ENCODE measurements around the gene CFAP410.

- TF ChIP-seq CTCF (IDR thresholded peaks at IDR 0.05): no peak
- no peak for TF ChIP-seq EP300 (IDR thresholded peaks at IDR 0.05; ENCODE audit: borderline replicate concordance in 1 of 2, low read depth in 1 of 2, low read length in 1 of 2)
- no peak for TF ChIP-seq NFIC (IDR thresholded peaks at IDR 0.05; ENCODE audit: borderline replicate concordance)
- TF ChIP-seq RAD21 (IDR thresholded peaks at IDR 0.05; ENCODE audit: low read length): no peak
- TF ChIP-seq MXI1 (IDR thresholded peaks at IDR 0.05; ENCODE audit: low read depth, low read length): no peak
- TF ChIP-seq YY1 (IDR thresholded peaks at IDR 0.05; ENCODE audit: low read depth): no peak
- TF ChIP-seq, protein P1, sequence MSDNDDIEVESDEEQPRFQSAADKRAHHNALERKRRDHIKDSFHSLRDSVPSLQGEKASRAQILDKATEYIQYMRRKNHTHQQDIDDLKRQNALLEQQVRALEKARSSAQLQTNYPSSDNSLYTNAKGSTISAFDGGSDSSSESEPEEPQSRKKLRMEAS (IDR thresholded peaks at IDR 0.05; ENCODE audit: low read depth): no peak
- TF ChIP-seq, protein P2, sequence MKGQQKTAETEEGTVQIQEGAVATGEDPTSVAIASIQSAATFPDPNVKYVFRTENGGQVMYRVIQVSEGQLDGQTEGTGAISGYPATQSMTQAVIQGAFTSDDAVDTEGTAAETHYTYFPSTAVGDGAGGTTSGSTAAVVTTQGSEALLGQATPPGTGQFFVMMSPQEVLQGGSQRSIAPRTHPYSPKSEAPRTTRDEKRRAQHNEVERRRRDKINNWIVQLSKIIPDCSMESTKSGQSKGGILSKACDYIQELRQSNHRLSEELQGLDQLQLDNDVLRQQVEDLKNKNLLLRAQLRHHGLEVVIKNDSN (IDR thresholded peaks at IDR 0.05; ENCODE audit: borderline replicate concordance, low read depth): no peak
- TF ChIP-seq RFX5 (IDR thresholded peaks at IDR 0.05; ENCODE audit: low read length): no peak
- TF ChIP-seq CHD2 (IDR thresholded peaks at IDR 0.05; ENCODE audit: low read length, partially characterized antibody): no peak
- TF ChIP-seq POLR2AphosphoS5 (IDR thresholded peaks at IDR 0.05; ENCODE audit: low read depth, low read length): no peak
- TF ChIP-seq SMC3 (IDR thresholded peaks at IDR 0.05; ENCODE audit: low read depth, low read length): no peak
- TF ChIP-seq, protein P3, sequence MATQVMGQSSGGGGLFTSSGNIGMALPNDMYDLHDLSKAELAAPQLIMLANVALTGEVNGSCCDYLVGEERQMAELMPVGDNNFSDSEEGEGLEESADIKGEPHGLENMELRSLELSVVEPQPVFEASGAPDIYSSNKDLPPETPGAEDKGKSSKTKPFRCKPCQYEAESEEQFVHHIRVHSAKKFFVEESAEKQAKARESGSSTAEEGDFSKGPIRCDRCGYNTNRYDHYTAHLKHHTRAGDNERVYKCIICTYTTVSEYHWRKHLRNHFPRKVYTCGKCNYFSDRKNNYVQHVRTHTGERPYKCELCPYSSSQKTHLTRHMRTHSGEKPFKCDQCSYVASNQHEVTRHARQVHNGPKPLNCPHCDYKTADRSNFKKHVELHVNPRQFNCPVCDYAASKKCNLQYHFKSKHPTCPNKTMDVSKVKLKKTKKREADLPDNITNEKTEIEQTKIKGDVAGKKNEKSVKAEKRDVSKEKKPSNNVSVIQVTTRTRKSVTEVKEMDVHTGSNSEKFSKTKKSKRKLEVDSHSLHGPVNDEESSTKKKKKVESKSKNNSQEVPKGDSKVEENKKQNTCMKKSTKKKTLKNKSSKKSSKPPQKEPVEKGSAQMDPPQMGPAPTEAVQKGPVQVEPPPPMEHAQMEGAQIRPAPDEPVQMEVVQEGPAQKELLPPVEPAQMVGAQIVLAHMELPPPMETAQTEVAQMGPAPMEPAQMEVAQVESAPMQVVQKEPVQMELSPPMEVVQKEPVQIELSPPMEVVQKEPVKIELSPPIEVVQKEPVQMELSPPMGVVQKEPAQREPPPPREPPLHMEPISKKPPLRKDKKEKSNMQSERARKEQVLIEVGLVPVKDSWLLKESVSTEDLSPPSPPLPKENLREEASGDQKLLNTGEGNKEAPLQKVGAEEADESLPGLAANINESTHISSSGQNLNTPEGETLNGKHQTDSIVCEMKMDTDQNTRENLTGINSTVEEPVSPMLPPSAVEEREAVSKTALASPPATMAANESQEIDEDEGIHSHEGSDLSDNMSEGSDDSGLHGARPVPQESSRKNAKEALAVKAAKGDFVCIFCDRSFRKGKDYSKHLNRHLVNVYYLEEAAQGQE (IDR thresholded peaks at IDR 0.05; ENCODE audit: low read depth, low read length): no peak
Observed at GRCh38 chr21:44353191-44353970, 14.2 kb upstream of the CFAP410 start, which contains the start of gene TRPM2.
